HUES64 (cell line): ENCODE results near the gene PPP2R5A.

Source experiments
- H3K27ac ChIP-seq: 2 replicates; pipeline ENCODE4 v1.7.0; 2013; ENCODE audit warnings: low read depth, low read length, inconsistent platforms
- H3K27me3 ChIP-seq: 2 replicates; pipeline ENCODE4 v1.6.1; 2013; ENCODE audit warnings: mild to moderate bottlenecking, low read length; ENCODE audit not compliant: insufficient read depth
- H3K36me3 ChIP-seq: 2 replicates; pipeline ENCODE4 v1.6.1; 2013; ENCODE audit warnings: mild to moderate bottlenecking, low read length; ENCODE audit not compliant: insufficient read depth
- H3K4me1 ChIP-seq: 2 replicates; pipeline ENCODE4 v1.6.1; 2013; ENCODE audit warnings: mild to moderate bottlenecking, low read length, moderate library complexity; ENCODE audit not compliant: insufficient read depth
- H3K4me3 ChIP-seq: 2 replicates; pipeline ENCODE4 v1.5.1; 2013; ENCODE audit warnings: mild to moderate bottlenecking, low read length, moderate library complexity
- H3K9ac ChIP-seq: 2 replicates; pipeline ENCODE4 v1.6.1; 2013; ENCODE audit warnings: mild to moderate bottlenecking, low read depth, low read length
- H3K9me3 ChIP-seq: 2 replicates; pipeline ENCODE4 v1.6.1; 2013; ENCODE audit warnings: low read depth, low read length; ENCODE audit not compliant: insufficient read depth
- WGBS: fragments of 150-250, 120-280 bp; methylation state at CpG from one replicate; pipeline ENCODE4 v1.1.7; 2013; ENCODE audit warnings: missing lambda C conversion rate; 5-methylcytosine and 5-hydroxymethylcytosine counted together

Gene PPP2R5A

DNA sequence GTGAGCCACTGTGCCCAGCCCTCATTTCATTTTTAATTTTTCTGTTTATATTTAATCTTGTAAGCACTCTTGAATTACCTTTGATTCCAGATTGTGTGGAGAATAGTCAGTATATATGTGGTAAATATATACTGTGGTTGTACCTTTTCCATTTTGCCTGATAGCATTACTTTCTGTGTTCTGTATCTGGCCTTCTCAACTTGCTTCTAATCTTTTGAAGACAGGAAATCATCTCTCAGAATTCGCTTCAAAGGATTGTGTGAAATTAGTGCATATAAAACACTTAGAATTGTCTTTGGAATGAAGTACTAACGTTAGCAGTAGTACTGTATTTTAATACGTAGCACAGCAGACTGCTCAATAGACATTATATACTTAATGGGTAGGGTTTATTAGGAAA, 37.9 kb downstream of the PPP2R5A start:
- no peaks in the 10 kb centered on the region for H3K27me3 ChIP-seq
- no peak overlapping the region for H3K4me3 ChIP-seq
- 92% methylated on average over 2 of the region's 3 CpGs for WGBS
- H3K36me3 ChIP-seq, result no peaks in the 10 kb centered on the region
- H3K9me3 ChIP-seq, result no peaks in the 10 kb centered on the region
- H3K4me1 ChIP-seq, result no peaks in the 10 kb centered on the region
- H3K9ac ChIP-seq, result no peak overlapping the region
- no peak overlapping the region for H3K27ac ChIP-seq

DNA sequence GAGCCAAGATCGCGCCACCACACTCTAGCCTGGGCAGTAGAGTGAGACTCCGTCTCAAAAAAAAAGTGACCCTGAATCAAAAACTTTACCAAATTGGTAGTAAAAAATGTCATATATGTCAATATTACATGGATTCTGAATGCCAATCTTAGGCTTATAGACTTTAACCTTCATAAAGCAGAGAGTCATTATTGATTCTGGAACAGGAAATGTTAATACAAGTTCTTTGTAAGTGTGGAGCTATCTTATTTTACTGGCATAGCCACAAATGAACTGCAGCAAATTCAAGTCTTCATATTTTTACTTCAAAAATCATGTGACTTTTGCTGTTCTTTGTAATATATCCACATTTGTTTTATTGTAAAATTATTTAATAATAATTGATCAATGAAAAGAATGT, 41.3 kb downstream of the PPP2R5A start:
- WGBS, result 67% methylated on average over 3 of the region's 3 CpGs
- H3K27me3 ChIP-seq, result no peaks in the 10 kb centered on the region

DNA sequence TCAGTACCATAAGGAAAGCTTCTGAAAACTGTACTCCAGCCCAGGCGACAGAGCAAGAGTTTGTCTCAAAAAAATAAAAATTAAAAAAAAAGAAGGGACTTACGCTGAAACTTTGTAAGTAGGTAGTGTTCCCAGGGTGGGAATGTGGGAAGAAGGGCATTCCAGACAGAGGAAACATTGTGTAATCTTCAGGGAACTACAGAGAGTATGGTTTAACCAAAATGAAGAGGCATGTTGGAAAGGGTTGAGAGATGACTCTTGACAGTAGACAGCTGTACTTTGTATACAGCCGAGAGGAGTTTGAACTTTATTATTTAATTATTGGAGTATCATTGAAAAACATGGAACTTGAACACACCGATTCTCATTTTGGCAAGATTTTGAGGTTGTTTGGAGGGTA, 43.0 kb downstream of the PPP2R5A start:
- H3K9me3 ChIP-seq, result no peaks in the 10 kb centered on the region
- H3K27me3 ChIP-seq, result no peaks in the 10 kb centered on the region
- no peak overlapping the region for H3K27ac ChIP-seq
- H3K36me3 ChIP-seq, result peaks cover 2% of the 10 kb centered on the region
- no peaks in the 10 kb centered on the region for H3K4me1 ChIP-seq
- no peak overlapping the region for H3K9ac ChIP-seq
- H3K4me3 ChIP-seq, result no peak overlapping the region
- 95% methylated on average over 4 of the region's 4 CpGs for WGBS

More for the DNA sequence above, 41.3 kb downstream of the PPP2R5A start:
- Histone ChIP-seq H3K9ac (no peak overlapping the region), H3K4me1 (no peaks in the 10 kb centered on the region), H3K4me3 (no peak overlapping the region), H3K9me3 (no peaks in the 10 kb centered on the region), H3K27ac (no peak overlapping the region), H3K36me3 (no peaks in the 10 kb centered on the region)

DNA sequence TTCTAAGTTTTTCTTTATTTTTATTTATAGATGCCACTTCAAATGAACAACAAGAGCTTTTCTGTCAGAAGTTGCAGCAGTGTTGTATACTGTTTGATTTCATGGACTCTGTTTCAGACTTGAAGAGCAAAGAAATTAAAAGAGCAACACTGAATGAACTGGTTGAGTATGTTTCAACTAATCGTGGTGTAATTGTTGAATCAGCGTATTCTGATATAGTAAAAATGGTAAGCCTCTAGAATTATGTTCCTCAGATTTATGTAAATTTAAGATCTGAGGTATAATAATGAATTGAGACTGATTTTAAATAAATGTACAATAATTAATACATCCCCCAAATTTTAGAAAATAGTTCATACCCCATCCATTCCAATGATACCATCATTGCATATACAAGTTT, 43.9 kb downstream of the PPP2R5A start:
- no peaks in the 10 kb centered on the region for H3K4me1 ChIP-seq
- H3K9me3 ChIP-seq, result no peaks in the 10 kb centered on the region
- no peaks in the 10 kb centered on the region for H3K27me3 ChIP-seq
- H3K27ac ChIP-seq, result no peak overlapping the region
- no peak overlapping the region for H3K4me3 ChIP-seq
- no peak overlapping the region for H3K9ac ChIP-seq
- WGBS, result 96% methylated on average over 2 of the region's 2 CpGs
- peaks cover 10% of the 10 kb centered on the region for H3K36me3 ChIP-seq

DNA sequence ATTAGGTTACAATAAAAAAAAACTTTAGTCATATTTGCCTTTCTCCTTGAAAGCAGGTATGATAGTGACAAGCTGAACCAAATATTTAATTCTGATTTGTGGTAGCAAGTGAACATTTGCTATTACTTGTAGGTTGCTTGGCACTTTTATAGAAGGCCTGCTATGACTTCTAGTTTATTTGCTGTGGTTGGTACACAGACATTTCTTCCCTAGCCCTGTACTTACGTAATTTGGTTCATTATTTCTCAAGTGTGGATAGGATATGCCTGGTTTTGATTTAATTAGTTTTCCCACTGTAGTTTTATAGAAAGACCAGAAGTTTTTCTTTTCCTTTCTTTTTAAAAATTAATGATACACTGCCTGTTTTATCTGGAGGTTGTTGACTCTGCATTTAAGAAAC, 55.9 kb downstream of the PPP2R5A start:
- Histone ChIP-seq H3K36me3 (peaks cover 32% of the 10 kb centered on the region), H3K4me1 (no peaks in the 10 kb centered on the region)

DNA sequence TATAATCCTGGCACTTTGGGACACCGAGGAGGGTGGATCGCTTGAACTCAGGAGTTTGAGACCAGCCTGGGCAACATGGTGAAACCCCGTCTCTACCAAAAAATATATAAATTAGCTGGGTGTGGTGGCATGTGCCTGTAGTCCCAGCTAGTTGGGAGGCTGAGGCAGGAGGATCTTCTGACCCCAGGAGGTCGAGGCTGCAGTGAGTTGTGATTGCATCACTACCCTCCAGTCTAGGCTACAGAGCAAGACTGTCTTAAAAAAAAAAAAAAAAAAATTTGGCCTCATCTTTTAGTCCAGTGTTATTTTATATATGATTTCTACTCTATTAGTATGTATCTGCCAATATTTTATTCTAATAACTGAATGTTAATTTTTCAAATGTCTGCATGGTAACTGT, 59.7 kb downstream of the PPP2R5A start:
- H3K9ac ChIP-seq, result no peak overlapping the region
- H3K4me1 ChIP-seq, result no peaks in the 10 kb centered on the region
- 92% methylated on average over 4 of the region's 4 CpGs for WGBS
- H3K27me3 ChIP-seq, result no peaks in the 10 kb centered on the region
- H3K36me3 ChIP-seq, result peaks cover 51% of the 10 kb centered on the region
- no peak overlapping the region for H3K4me3 ChIP-seq
- H3K27ac ChIP-seq, result no peak overlapping the region
- H3K9me3 ChIP-seq, result no peaks in the 10 kb centered on the region

More for the DNA sequence above, 55.9 kb downstream of the PPP2R5A start:
- 100% methylated on average over 1 of the region's 1 CpG for WGBS
- no peak overlapping the region for H3K27ac ChIP-seq
- H3K27me3 ChIP-seq, result no peaks in the 10 kb centered on the region
- H3K9ac ChIP-seq, result no peak overlapping the region
- H3K9me3 ChIP-seq, result no peaks in the 10 kb centered on the region
- H3K4me3 ChIP-seq, result no peak overlapping the region

DNA sequence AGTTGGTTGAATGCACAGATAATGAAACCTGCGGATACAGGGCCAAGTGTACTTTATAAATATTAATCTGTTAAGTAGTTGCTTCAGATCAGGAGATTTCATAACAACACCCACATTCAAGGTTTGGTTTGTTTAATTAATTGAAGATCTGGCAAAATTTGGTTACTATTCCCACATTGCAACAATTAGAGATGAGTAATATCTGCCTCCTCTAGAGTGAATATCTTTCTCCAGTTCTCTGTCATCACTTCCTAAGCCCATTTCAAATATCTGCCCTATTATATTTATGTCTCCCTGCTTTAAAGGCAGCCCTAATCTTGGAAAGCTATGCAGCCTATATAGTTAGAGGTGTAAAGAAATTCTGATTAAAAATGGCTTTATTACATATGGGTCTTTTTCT, 61.4 kb downstream of the PPP2R5A start:
- WGBS, result no CpG with 5 or more reads among the region's 1 CpG
- Histone ChIP-seq H3K9me3 (no peaks in the 10 kb centered on the region), H3K4me1 (no peaks in the 10 kb centered on the region), H3K27me3 (no peaks in the 10 kb centered on the region), H3K36me3 (peaks cover 50% of the 10 kb centered on the region), H3K9ac (no peak overlapping the region), H3K27ac (no peak overlapping the region), H3K4me3 (no peak overlapping the region)

DNA sequence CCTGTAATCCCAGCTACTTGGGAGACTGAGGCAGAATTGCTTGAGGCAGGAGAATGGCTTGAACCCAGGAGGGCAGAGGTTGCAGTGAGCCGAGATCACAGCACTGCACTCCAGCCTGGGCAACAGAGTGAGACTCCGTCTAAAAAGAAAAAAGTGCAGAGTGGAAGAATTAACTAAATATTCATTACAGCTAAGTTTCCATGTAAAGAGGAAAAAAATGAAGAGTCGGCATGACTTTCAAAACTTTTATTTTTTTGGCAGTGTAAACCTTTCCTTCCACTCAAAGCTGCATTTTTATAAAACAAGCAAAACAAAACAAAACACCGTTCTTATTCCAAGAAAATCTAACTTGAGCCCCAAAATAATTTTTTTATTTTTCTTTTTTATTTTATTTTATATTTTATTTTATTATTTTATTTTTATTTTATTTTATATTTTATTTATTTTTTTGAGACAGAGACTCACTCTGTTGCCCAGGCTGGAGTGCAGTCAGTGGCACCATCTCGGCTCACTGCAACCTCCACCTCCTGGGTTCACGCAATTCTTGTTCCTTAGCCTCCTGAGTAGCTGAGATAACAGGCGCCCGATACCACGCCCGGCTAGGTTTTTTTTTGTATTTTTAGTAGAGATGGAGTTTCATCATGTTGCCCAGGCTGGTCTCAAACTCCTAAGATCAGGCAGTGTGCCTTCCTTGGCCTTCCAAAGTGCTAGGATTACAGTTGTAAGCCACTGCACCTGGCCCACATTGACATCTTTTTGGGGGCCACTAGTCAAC, 66.6 kb downstream of the PPP2R5A start:
- Histone ChIP-seq H3K4me3 (no peak overlapping the region), H3K9me3 (no peaks in the 10 kb centered on the region), H3K27ac (no peak overlapping the region), H3K4me1 (no peaks in the 10 kb centered on the region), H3K27me3 (no peaks in the 10 kb centered on the region), H3K9ac (no peak overlapping the region), H3K36me3 (peaks cover 54% of the 10 kb centered on the region)
- 94% methylated on average over 10 of the region's 10 CpGs for WGBS

DNA sequence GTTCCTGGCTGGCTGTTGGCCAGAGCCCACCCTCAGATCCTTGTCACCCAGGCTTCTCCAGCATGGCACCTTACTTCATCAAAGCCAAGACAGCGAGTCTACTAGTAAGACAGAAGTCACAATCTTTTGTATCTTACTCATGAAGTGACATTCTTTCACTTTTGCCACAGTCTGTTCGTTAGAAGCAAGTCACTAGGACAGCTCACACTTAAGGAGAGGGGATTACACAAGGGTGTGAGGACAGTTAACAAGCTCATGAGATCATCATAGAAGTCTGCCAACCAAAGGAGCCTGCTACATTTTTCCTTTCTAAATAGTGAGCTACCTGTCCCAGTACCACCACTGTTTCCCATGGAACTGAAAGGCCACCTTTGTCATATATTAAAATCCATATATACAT, 68.0 kb downstream of the PPP2R5A start:
- Histone ChIP-seq H3K36me3 (peaks cover 61% of the 10 kb centered on the region), H3K9ac (no peak overlapping the region), H3K27ac (no peak overlapping the region), H3K4me1 (no peaks in the 10 kb centered on the region), H3K4me3 (no peak overlapping the region), H3K9me3 (no peaks in the 10 kb centered on the region), H3K27me3 (no peaks in the 10 kb centered on the region)
- 90% methylated on average over 2 of the region's 2 CpGs for WGBS

DNA sequence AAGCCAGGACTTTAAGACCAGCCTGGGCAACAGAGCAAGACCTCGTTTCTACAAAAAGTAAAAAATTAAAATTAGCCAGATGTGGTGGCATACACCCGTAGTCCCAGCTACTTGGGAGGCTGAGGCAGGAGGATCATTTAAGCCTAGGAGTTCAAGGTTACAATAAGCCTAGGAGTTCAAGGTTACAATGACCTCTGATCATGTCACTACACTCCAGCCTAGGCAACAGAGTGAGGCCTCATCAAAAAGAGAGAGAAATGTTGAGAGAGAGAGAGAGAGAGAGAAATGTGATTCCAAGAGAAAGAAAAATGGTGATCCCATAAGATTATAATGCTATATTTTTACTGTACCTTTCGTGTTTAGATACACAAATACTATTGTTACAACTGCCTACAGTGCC, 69.3 kb downstream of the PPP2R5A start:
- H3K27me3 ChIP-seq, result no peaks in the 10 kb centered on the region
- H3K4me3 ChIP-seq, result no peak overlapping the region
- 73% methylated on average over 3 of the region's 3 CpGs for WGBS

DNA sequence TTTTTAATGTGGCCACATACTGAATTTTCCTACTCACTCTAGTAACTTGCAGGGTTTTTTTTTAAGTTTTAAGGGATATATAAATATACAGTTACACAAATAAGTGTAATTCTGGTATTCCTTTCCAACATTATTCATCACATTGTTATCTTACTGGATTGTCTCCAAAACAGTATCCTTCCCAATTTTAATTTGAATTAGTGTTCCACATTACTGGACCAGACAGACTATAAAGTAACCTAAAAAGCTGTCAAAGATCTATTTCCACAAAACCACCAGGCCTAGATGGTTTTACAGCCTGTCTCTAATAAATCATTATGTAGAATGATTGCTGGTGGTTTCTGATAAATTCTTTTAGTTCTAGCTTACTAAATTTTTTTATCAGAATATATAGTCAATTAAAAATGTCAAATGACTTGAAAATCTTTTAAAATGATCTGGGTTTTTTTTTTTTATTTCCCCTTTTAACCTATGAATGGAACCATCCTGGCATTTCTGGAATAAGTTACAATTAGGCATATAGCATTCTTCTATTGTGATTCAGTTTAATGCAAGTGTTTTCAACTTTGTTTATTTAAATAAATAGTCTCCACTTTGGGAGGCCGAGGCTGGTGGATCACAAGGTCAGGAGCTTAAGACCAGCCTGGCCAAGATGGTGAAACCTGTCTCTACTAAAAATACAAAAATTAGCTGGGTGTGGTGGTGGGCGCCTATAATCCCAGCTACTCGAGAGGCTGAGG, 70.2 kb downstream of the PPP2R5A start:
- Histone ChIP-seq H3K9me3 (no peaks in the 10 kb centered on the region), H3K27ac (no peak overlapping the region), H3K4me1 (no peaks in the 10 kb centered on the region), H3K36me3 (peaks cover 68% of the 10 kb centered on the region), H3K27me3 (no peaks in the 10 kb centered on the region), H3K4me3 (no peak overlapping the region), H3K9ac (no peak overlapping the region)
- WGBS, result 88% methylated on average over 3 of the region's 3 CpGs

More for the DNA sequence above, 69.3 kb downstream of the PPP2R5A start:
- H3K36me3 ChIP-seq, result peaks cover 62% of the 10 kb centered on the region
- H3K9me3 ChIP-seq, result no peaks in the 10 kb centered on the region
- no peak overlapping the region for H3K27ac ChIP-seq
- no peak overlapping the region for H3K9ac ChIP-seq
- H3K4me1 ChIP-seq, result no peaks in the 10 kb centered on the region
